Activated T-helper 1 cell treated with Interleukin-2 at 50 U/mL for 16 hours (primary cell): Measurements from ENCODE around the gene PTPRQ.
"Not testable (repeated sequence)": the region's sequence is repeated elsewhere in the genome, so short reads cannot be mapped to it uniquely, and the experiment has no call there.

Experiments used
- DNase-seq: peaks from one replicate; pipeline ENCODE4 v3.0.0-alpha.2; 2020; ENCODE audit warnings: low read depth

The PTPRQ gene

GRCh38 chr12:80472911-80473500 is 29.0 kb downstream of the PTPRQ start:
- DNase-seq: no peak

GRCh38 chr12:80477521-80478145 is 33.6 kb downstream of the PTPRQ start:
- DNase-seq: not testable (repeated sequence)

GRCh38 chr12:80484746-80485145 is 40.7 kb downstream of the PTPRQ start:
- no peak for DNase-seq

- DNase-seq: no peak
These were observed 41.4 kb downstream of the PTPRQ start for GRCh38 chr12:80485222-80485987.

- no peak for DNase-seq
These were observed 46.3 kb downstream of the PTPRQ start for GRCh38 chr12:80490329-80490728.

- DNase-seq: no peak
These were observed 47.1 kb downstream of the PTPRQ start for GRCh38 chr12:80491166-80491565.

- DNase-seq: no peak
These were observed 49.4 kb downstream of the PTPRQ start for GRCh38 chr12:80493466-80493865.

GRCh38 chr12:80494836-80495235 is 50.8 kb downstream of the PTPRQ start:
- no peak for DNase-seq

- no peak for DNase-seq
These were observed 54.2 kb downstream of the PTPRQ start for GRCh38 chr12:80498059-80498728.

GRCh38 chr12:80504389-80505163 is 60.5 kb downstream of the PTPRQ start:
- DNase-seq: no peak

GRCh38 chr12:80509781-80510556 is 65.9 kb downstream of the PTPRQ start:
- DNase-seq: no peak

GRCh38 chr12:80512781-80513180 is 68.7 kb downstream of the PTPRQ start:
- no peak for DNase-seq

GRCh38 chr12:80513211-80513610 is 69.2 kb downstream of the PTPRQ start:
- no peak for DNase-seq

- no peak for DNase-seq
These were observed 73.6 kb downstream of the PTPRQ start for GRCh38 chr12:80517655-80518054.

- no peak for DNase-seq
These were observed 87.6 kb downstream of the PTPRQ start for GRCh38 chr12:80531646-80532045.

- no peak for DNase-seq
These were observed 95.0 kb downstream of the PTPRQ start for GRCh38 chr12:80539029-80539428.

GRCh38 chr12:80549298-80549697 is 105.3 kb downstream of the PTPRQ start:
- no peak for DNase-seq

- no peak for DNase-seq
These were observed 107.9 kb downstream of the PTPRQ start for GRCh38 chr12:80551897-80552296.

GRCh38 chr12:80553316-80553715 is 109.3 kb downstream of the PTPRQ start:
- DNase-seq: no peak

- DNase-seq: no peak
These were observed 112.5 kb downstream of the PTPRQ start for GRCh38 chr12:80556566-80556965.

GRCh38 chr12:80559766-80560165 is 115.7 kb downstream of the PTPRQ start:
- DNase-seq: no peak
